HUES64 (cell line): ENCODE data around the gene EIF2S3.
A peak's percentile ranks its signal among the peaks of the same experiment; 100 is the strongest.
"Not testable (repeated sequence)": the region's sequence is repeated elsewhere in the genome, so short reads cannot be mapped to it uniquely, and the experiment has no call there.

Experiments used
- H3K27ac ChIP-seq: 2 replicates; pipeline ENCODE4 v1.7.0; 2013; ENCODE audit warnings: low read depth, low read length, inconsistent platforms
- H3K27me3 ChIP-seq: 2 replicates; pipeline ENCODE4 v1.6.1; 2013; ENCODE audit warnings: mild to moderate bottlenecking, low read length; ENCODE audit not compliant: insufficient read depth
- H3K36me3 ChIP-seq: 2 replicates; pipeline ENCODE4 v1.6.1; 2013; ENCODE audit warnings: mild to moderate bottlenecking, low read length; ENCODE audit not compliant: insufficient read depth
- H3K4me1 ChIP-seq: 2 replicates; pipeline ENCODE4 v1.6.1; 2013; ENCODE audit warnings: mild to moderate bottlenecking, low read length, moderate library complexity; ENCODE audit not compliant: insufficient read depth
- H3K4me3 ChIP-seq: 2 replicates; pipeline ENCODE4 v1.5.1; 2013; ENCODE audit warnings: mild to moderate bottlenecking, low read length, moderate library complexity
- H3K9ac ChIP-seq: 2 replicates; pipeline ENCODE4 v1.6.1; 2013; ENCODE audit warnings: mild to moderate bottlenecking, low read depth, low read length
- H3K9me3 ChIP-seq: 2 replicates; pipeline ENCODE4 v1.6.1; 2013; ENCODE audit warnings: low read depth, low read length; ENCODE audit not compliant: insufficient read depth
- WGBS: fragments of 150-250, 120-280 bp; methylation state at CpG from one replicate; pipeline ENCODE4 v1.1.7; 2013; ENCODE audit warnings: missing lambda C conversion rate; 5-methylcytosine and 5-hydroxymethylcytosine counted together

Gene EIF2S3

DNA sequence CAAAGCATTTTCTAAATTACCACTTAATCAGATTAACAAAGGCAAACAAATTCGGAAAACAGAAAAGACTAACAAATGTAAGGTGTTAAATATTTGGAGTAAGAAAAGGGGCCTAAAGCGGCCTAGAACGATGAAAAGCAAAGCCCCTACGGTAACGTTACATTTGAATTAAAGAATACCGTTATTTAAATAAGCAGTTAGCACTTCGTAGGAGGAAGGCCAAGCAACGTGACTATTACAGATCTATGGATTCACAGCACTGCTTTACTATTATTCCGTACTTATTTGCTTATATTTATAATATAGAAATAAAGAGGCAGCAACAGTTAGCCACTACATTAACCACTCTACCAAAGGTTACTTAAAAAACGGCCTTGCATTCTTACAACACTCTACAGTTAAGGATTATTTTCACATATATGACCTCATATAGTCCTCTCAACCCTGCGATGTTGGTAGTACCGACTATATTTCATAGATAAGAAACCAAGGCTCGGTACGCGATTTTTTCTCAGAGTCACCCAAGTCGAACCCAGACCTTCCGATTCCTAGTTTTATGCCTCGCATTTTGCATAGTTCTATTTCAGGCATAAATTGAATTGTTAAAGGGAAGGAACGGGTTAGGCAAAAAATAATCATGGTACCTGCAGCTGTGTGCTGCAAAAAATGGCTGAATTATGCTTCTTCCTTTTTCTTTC lies 30.6 kb upstream of the EIF2S3 start:
- Histone ChIP-seq H3K9ac (peak overlapping the region; percentile 73), H3K27ac (no peak overlapping the region), H3K4me1 (no peaks in the 10 kb centered on the region), H3K4me3 (peak overlapping the region; percentile 88), H3K36me3 (no peaks in the 10 kb centered on the region), H3K9me3 (no peaks in the 10 kb centered on the region), H3K27me3 (peaks cover 24% of the 10 kb centered on the region)
- 0% methylated on average over 12 of the region's 19 CpGs for WGBS

GRCh38 chrX:24024819-24025740 lies 29.7 kb upstream of the EIF2S3 start:
- Histone ChIP-seq H3K36me3 (no peaks in the 10 kb centered on the region), H3K9ac (peak overlapping the region; percentile 87), H3K4me1 (no peaks in the 10 kb centered on the region), H3K4me3 (peak overlapping the region; percentile 88), H3K9me3 (no peaks in the 10 kb centered on the region), H3K27ac (peak overlapping the region; percentile 93; the same call in 1 of the 2 replicates), H3K27me3 (peaks cover 33% of the 10 kb centered on the region)
- under 1% methylated on average over 95 of the region's 111 CpGs for WGBS

DNA sequence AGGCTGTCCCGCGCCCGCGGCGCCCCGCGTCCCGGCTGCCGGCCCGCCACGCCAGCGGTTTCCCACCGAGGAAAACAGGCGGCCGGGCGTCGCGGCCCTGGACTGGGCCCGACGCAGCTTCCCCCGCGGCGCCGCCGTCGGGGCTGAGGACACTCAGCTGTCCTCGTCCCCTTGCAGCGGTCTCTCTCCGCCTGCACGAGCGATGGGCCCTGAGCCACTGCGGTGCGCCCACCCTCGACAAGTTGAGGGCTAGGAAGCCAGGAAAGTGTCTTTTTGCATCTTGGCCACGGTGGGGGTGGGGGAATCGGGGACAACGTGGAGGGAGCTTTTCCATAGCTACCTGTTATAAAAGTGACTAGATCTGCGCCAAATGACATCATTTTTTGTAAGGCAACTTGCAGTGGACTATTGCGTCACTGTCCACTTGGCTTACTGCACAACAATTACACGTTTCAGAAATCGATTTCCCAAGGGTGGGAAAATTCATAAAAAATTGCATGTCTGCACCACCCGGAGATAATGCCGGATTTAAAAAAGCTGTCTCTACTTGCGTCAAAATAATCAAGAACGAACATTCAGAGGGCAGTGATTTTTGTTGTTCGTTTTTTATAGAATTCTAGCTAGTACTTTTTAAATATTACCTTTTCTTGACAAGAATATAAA lies 28.9 kb upstream of the EIF2S3 start:
- 5% methylated on average over 45 of the region's 46 CpGs for WGBS
- Histone ChIP-seq H3K27ac (peak overlapping the region; percentile 93; the same call in 1 of the 2 replicates), H3K36me3 (no peaks in the 10 kb centered on the region), H3K4me1 (no peaks in the 10 kb centered on the region), H3K9me3 (no peaks in the 10 kb centered on the region), H3K27me3 (peaks cover 41% of the 10 kb centered on the region), H3K9ac (peak overlapping the region; percentile 87), H3K4me3 (peak overlapping the region; percentile 88)

GRCh38 chrX:24026432-24026831 lies 28.3 kb upstream of the EIF2S3 start:
- peaks cover 43% of the 10 kb centered on the region for H3K27me3 ChIP-seq
- H3K9ac ChIP-seq: peak overlapping the region; percentile 87
- WGBS: 36% methylated on average over 12 of the region's 13 CpGs

DNA sequence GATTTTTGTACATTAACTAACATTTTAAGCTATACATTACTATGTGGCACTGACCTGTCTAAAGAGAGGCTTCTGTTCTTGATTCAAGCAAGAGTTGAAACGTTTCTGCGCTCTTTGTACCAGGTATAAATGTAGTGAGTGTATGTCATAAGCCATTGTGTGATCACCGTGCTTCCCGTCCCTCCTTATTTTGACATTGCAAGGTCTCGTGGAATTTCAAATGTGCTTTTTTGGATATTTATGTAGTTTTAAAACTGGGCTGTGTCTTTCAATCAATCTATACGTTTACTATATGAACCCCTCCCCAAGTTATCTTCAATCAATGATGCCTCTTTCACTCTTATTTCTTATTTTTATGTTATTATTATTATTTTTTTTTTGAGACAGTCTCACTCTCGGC lies 27.7 kb upstream of the EIF2S3 start, which contains the start of gene KLHL15:
Gene KLHL15 (minus strand): TSS at position 101 of the 400 bp plus-strand sequence. CDS start 20,493 bp downstream, outside the sequence.
- peak within 1 kb of the TSS; percentile 93; the same call in 1 of the 2 replicates for H3K27ac ChIP-seq
- peak within 1 kb of the TSS; percentile 88 for H3K4me3 ChIP-seq
- no peaks in the 10 kb centered on the region for H3K9me3 ChIP-seq
- WGBS: 88% methylated on average over 5 of the region's 7 CpGs
- peaks cover 43% of the 10 kb centered on the region for H3K27me3 ChIP-seq
- H3K36me3 ChIP-seq: no peaks in the 10 kb centered on the region
- no peaks in the 10 kb centered on the region for H3K4me1 ChIP-seq
- H3K9ac ChIP-seq: peak within 1 kb of the TSS; percentile 87

More at GRCh38 chrX:24026432-24026831, 28.3 kb upstream of the EIF2S3 start:
- H3K4me3 ChIP-seq: peak overlapping the region; percentile 88
- no peaks in the 10 kb centered on the region for H3K4me1 ChIP-seq
- no peaks in the 10 kb centered on the region for H3K36me3 ChIP-seq
- no peaks in the 10 kb centered on the region for H3K9me3 ChIP-seq
- H3K27ac ChIP-seq: peak overlapping the region; percentile 93; the same call in 1 of the 2 replicates

DNA sequence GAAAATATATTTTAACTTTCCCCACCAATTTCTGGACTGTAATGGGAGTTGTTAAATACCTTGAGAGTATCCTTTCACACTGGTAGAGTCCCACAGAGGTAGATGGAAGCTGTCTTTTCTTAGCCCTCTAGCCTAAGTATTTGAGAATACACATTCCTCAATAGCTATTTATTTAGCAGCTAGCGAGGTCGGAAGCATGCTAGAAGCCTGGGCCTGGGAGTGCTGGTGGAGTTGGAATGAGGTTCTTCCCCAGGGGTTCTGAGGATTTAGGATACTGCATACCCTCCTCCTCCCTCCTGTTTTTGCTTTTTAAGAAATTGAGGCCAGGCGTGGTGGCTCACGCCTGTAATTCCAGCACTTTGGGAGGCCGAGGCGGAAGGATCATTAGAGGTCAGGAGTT lies 26.8 kb upstream of the EIF2S3 start:
- Histone ChIP-seq H3K4me3 (no peak overlapping the region), H3K9ac (no peak overlapping the region), H3K4me1 (no peaks in the 10 kb centered on the region), H3K27me3 (peaks cover 43% of the 10 kb centered on the region), H3K9me3 (no peaks in the 10 kb centered on the region), H3K27ac (no peak overlapping the region), H3K36me3 (no peaks in the 10 kb centered on the region)
- 76% methylated on average over 4 of the region's 6 CpGs for WGBS

DNA sequence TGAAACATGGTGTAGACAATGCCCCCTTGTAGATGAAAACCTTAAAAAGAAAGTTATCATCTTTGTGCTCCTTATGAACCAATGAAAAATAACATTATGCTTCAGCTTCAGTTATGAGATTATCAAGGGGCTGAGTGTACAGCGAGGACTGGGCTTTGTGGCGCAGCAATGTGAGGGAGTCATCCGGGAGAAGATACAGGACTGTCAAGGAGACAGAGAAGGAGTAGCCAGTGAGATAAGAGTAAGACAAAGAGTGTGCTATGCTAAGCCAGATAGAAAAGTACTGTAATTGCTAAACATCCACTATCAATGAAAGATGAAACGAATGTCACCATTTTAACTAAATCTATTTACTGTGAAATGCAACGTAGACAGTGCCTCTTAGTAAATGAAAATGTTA lies 24.2 kb upstream of the EIF2S3 start:
- WGBS: 94% methylated on average over 3 of the region's 5 CpGs
- no peak overlapping the region for H3K4me3 ChIP-seq
- peaks cover 40% of the 10 kb centered on the region for H3K27me3 ChIP-seq
- no peak overlapping the region for H3K27ac ChIP-seq
- no peaks in the 10 kb centered on the region for H3K36me3 ChIP-seq
- H3K4me1 ChIP-seq: no peaks in the 10 kb centered on the region
- H3K9me3 ChIP-seq: no peaks in the 10 kb centered on the region
- no peak overlapping the region for H3K9ac ChIP-seq

GRCh38 chrX:24034485-24034884 lies 20.3 kb upstream of the EIF2S3 start:
- Histone ChIP-seq H3K9me3 (no peaks in the 10 kb centered on the region), H3K4me3 (no peak overlapping the region), H3K27ac (no peak overlapping the region), H3K4me1 (no peaks in the 10 kb centered on the region), H3K27me3 (peaks cover 16% of the 10 kb centered on the region), H3K9ac (no peak overlapping the region), H3K36me3 (no peaks in the 10 kb centered on the region)
- WGBS: 87% methylated on average over 3 of the region's 5 CpGs

DNA sequence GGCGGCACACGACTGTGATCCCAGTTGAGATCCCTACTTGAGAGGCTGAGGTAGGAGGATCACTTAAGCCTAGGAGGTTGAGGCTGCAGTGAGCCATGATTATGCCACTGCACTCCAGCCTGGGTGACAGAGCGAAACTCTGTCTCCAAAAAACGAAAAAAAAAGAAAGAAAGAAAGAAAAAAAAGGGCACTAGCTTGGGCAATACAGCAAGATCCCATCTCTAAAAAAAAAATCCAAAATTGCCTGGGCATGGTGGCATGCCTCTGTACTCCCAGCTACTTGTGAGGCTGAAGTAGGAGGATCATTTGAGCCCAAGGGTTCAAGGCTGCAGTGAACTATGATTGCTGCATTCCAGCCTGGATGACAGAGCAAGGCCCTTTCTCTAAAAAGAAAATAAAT lies 17.0 kb upstream of the EIF2S3 start:
- Histone ChIP-seq H3K27me3 (no peaks in the 10 kb centered on the region), H3K4me3 (no peak overlapping the region), H3K27ac (no peak overlapping the region), H3K9me3 (no peaks in the 10 kb centered on the region), H3K4me1 (no peaks in the 10 kb centered on the region), H3K36me3 (no peaks in the 10 kb centered on the region), H3K9ac (no peak overlapping the region)
- 86% methylated on average over 4 of the region's 4 CpGs for WGBS

DNA sequence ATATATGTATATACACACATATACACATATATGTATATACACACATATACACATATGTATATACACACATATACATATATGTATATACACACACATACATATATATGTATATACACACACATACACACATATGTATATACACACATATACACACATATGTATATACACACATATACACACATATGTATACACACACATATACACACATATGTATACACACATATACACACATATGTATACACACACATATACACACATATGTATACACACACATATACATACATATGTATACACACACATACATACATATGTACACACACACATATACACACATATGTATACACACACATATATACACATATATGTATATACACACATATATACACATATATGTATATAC lies 8.7 kb upstream of the EIF2S3 start:
- not testable (repeated sequence) for H3K27me3 ChIP-seq, H3K36me3 ChIP-seq, H3K9me3 ChIP-seq, H3K27ac ChIP-seq, H3K4me1 ChIP-seq, H3K4me3 ChIP-seq, H3K9ac ChIP-seq

DNA sequence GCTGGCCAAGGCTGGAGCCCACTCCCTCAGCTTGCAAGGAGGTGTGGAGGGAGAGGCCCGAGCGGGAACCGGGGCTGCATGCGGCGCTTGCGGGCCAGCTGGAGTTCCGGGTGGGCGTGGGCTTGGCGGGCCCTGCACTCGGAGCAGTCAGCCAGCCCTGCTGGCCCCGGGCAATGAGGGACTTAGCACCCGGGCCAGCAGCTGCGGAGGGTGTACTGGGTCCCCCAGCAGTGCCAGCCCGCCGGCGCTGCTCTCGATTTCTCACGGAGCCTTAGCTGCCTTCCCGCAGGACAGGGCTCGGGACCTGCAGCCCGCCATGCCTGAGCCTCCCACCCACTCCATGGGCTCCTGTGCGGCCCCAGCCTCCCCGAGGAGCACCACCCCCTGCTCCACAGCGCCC lies 5.1 kb upstream of the EIF2S3 start:
- not testable (repeated sequence) for H3K27me3 ChIP-seq, H3K4me1 ChIP-seq, H3K9me3 ChIP-seq, H3K4me3 ChIP-seq, H3K27ac ChIP-seq, H3K9ac ChIP-seq, H3K36me3 ChIP-seq
- WGBS: 94% methylated on average over 24 of the region's 24 CpGs
